A673 (cell line): Measurements from ENCODE around the gene HS3ST4. TPM values are rescaled to one million over a fixed set of nuclear protein-coding genes. Genes with fewer than 3 reads are reported as not detected.

Experiments
- BruUV-seq: library from RNA; stranded (reverse); fragments of 400-500 nt; replicated peaks from 2 replicates; lab custom pipeline; 2021; lab: Mats Ljungman, UMichigan
- CTCF ChIA-PET: fragments of 300-600 bp; sonication (Branson Sonifier 250); formaldehyde crosslinking; loops from one replicate; lab custom pipeline; 2022; ENCODE audit warnings: antibody characterized with exemption; lab: Charles Lee
- POLR2A ChIA-PET: fragments of 300-600 bp; sonication (Branson Sonifier 250); formaldehyde crosslinking; loops from one replicate; lab custom pipeline; 2022; ENCODE audit warnings: antibody characterized with exemption; ENCODE audit not compliant: low non-redundant PET; lab: Charles Lee
- DNase-seq: peaks from one replicate; pipeline ENCODE4 v3.0.0-alpha.2; 2015; ENCODE audit warnings: low spot score
- H3K27ac ChIP-seq: fragments of 200-600 bp; sonication (generic); 2 replicates; pipeline ENCODE4 v1.5.1; 2016; ENCODE audit warnings: mixed run types, low read depth, mild to moderate bottlenecking, mixed read lengths, antibody characterized with exemption, low read length; ENCODE audit not compliant: poor library complexity, severe bottlenecking
- H3K27me3 ChIP-seq: fragments of 200-600 bp; sonication (generic); replicated peaks from 2 replicates; pipeline ENCODE4 v1.6.1; 2017; ENCODE audit warnings: mixed run types, low read depth, mild to moderate bottlenecking, mixed read lengths, antibody characterized with exemption, low read length; ENCODE audit not compliant: insufficient read depth, poor library complexity
- H3K36me3 ChIP-seq: fragments of 200-600 bp; sonication (generic); 2 replicates; pipeline ENCODE4 v1.6.1; 2016; ENCODE audit warnings: mixed run types, mild to moderate bottlenecking, mixed read lengths, antibody characterized with exemption, low read length; ENCODE audit not compliant: insufficient read depth, poor library complexity, severe bottlenecking
- H3K4me1 ChIP-seq: fragments of 200-600 bp; sonication (generic); 2 replicates; pipeline ENCODE4 v1.6.1; 2017; ENCODE audit warnings: mixed run types, mild to moderate bottlenecking, mixed read lengths, antibody characterized with exemption, low read length; ENCODE audit not compliant: insufficient read depth, poor library complexity, severe bottlenecking
- H3K4me3 ChIP-seq: fragments of 200-600 bp; sonication (generic); 2 replicates; pipeline ENCODE4 v1.5.1; 2016; ENCODE audit warnings: low read depth, mixed run types, mild to moderate bottlenecking, mixed read lengths, low read length; ENCODE audit not compliant: poor library complexity, severe bottlenecking
- H3K9me3 ChIP-seq: fragments of 200-600 bp; sonication (generic); 2 replicates; pipeline ENCODE4 v1.6.1; 2016; ENCODE audit warnings: mixed run types, low read depth, mild to moderate bottlenecking, mixed read lengths, antibody characterized with exemption, low read length; ENCODE audit not compliant: poor library complexity, severe bottlenecking
- CTCF ChIP-seq: fragments of 300-800, 200-600 bp; sonication (generic); conservative IDR thresholded peaks from 2 replicates; pipeline ENCODE4 v1.5.1; 2017; ENCODE audit warnings: low read depth, mild to moderate bottlenecking, antibody characterized with exemption, low read length, moderate library complexity, mixed read lengths
- EZH2 ChIP-seq: fragments of 200-600 bp; sonication (generic); IDR thresholded peaks from 2 replicates; pipeline ENCODE4 v1.6.1; 2017; ENCODE audit warnings: borderline replicate concordance, low read depth, mild to moderate bottlenecking, mixed read lengths, antibody characterized with exemption, low read length; ENCODE audit not compliant: poor library complexity, severe bottlenecking
- intact Hi-C: fragments of 100-400 bp; cut with micrococcal nuclease; formaldehyde crosslinking; loops from one replicate; pipeline ENCODE4 v1.10.0; 2022; ENCODE audit not compliant: unreplicated experiment
- total RNA-seq: library from RNA; stranded (reverse); gene quantifications from 2 replicates; pipeline ENCODE4 v1.2.3, GENCODE V29; 2021

The HS3ST4 gene
- total RNA-seq, 1 experiment from 2014 or later: 33.5 TPM

GRCh38 chr16:25828510-25828909, 136.8 kb downstream of the HS3ST4 start:
- TF ChIP-seq CTCF (no peak), EZH2 (no peak)
- no peak overlapping the region for H3K4me3 ChIP-seq
- CTCF ChIA-PET: no interaction called here
- H3K9me3 ChIP-seq: no peaks in the 10 kb centered on the region
- POLR2A ChIA-PET: no interaction called here
- intact Hi-C loops: no loop called here
- no peak for DNase-seq
- peaks cover 6% of the 10 kb centered on the region for H3K36me3 ChIP-seq
- H3K4me1 ChIP-seq: peaks cover 5% of the 10 kb centered on the region
- no peaks in the 10 kb centered on the region for H3K27me3 ChIP-seq
- H3K27ac ChIP-seq: no peak overlapping the region
- BruUV-seq: no TSS peak

- Histone ChIP-seq H3K27me3 (no peaks in the 10 kb centered on the region), H3K4me3 (no peak overlapping the region), H3K4me1 (peaks cover 28% of the 10 kb centered on the region), H3K27ac (no peak overlapping the region), H3K9me3 (no peaks in the 10 kb centered on the region), H3K36me3 (no peaks in the 10 kb centered on the region)
- CTCF ChIA-PET: no interaction called here
- TF ChIP-seq CTCF (no peak), EZH2 (no peak)
- POLR2A ChIA-PET: no interaction called here
- no peak for DNase-seq
- no TSS peak for BruUV-seq
- intact Hi-C loops: no loop called here
These were observed 140.5 kb downstream of the HS3ST4 start for GRCh38 chr16:25832291-25832690.

DNA sequence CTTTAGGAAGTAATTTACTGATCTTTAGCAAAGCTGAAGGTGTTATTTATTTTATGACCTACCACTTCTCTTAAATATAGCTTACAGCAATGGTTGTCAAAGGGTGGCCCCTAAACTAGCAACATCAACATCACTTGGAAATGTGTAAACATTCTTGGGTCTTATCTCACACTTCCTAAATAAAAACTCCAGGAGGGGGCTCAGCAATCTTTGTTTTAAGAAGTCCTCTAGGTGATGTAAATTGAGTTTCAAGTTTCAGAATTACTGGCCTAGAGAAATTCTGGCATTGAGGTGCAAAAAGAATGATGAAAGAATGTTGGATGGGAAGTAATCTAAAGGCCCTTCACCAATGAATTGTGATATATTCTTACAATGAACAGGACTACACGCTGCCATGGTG, 142.3 kb downstream of the HS3ST4 start:
- TF ChIP-seq EZH2: no peak
- no peak for TF ChIP-seq CTCF
- no peaks in the 10 kb centered on the region for H3K9me3 ChIP-seq
- no peaks in the 10 kb centered on the region for H3K36me3 ChIP-seq
- CTCF ChIA-PET: interaction anchor here (0.7 kb wide), 1 partner anchor 364 kb away, joined by 4 read pairs; no protein-coding TSS in a partner anchor
- H3K27ac ChIP-seq: no peak overlapping the region
- peaks cover 40% of the 10 kb centered on the region for H3K4me1 ChIP-seq
- POLR2A ChIA-PET: no interaction called here
- no TSS peak for BruUV-seq
- no peak overlapping the region for H3K4me3 ChIP-seq
- no peaks in the 10 kb centered on the region for H3K27me3 ChIP-seq
- DNase-seq: no peak
- intact Hi-C loops: no loop called here
